Measurements from ENCODE around the gene RALGAPA1.

RALGAPA1 gene

GRCh38 chr14:35730871-35731270, 78.2 kb downstream of the RALGAPA1 start:
- Histone ChIP-seq H3K4me3 (no peak overlapping the region), H3K36me3 (peaks cover 0 to 54% (median 10%) of the 10 kb centered on the region in 11 experiments; a peak in 12 of 22 replicates), H3K4me1 (no peaks in the 10 kb centered on the region), H3K27me3 (no peaks in the 10 kb centered on the region), H3K9me3 (replicated peaks in 1 of 11) (peaks cover 0 to 15% (median 3%) of the 10 kb centered on the region in 11 experiments; a peak in 5 of 22 replicates), H3K9ac (no peak overlapping the region), H3K4me2 (no peak overlapping the region), H4K20me1 (no peaks in the 10 kb centered on the region), H3K27ac (no peak overlapping the region)
- no peak for TF ChIP-seq Cebpa-rat (IDR thresholded peaks at IDR 0.05)

GRCh38 chr14:35727764-35728163, 81.3 kb downstream of the RALGAPA1 start:
- H3K36me3 ChIP-seq: peaks cover 0 to 33% (median 5%) of the 10 kb centered on the region in 11 experiments; a peak in 5 of 22 replicates
- H3K4me2 ChIP-seq: no peak overlapping the region
- H4K20me1 ChIP-seq: no peaks in the 10 kb centered on the region
- no peaks in the 10 kb centered on the region for H3K27me3 ChIP-seq
- TF ChIP-seq Cebpa-rat (IDR thresholded peaks at IDR 0.05): no peak
- H3K4me1 ChIP-seq: no peaks in the 10 kb centered on the region
- H3K4me3 ChIP-seq: no peak overlapping the region
- no peak overlapping the region for H3K27ac ChIP-seq
- no peak overlapping the region for H3K9ac ChIP-seq
- H3K9me3 ChIP-seq (replicated peaks in 1 of 11): no peaks in the 10 kb centered on the region

GRCh38 chr14:35725930-35726329, 83.2 kb downstream of the RALGAPA1 start:
- Histone ChIP-seq H3K4me3 (no peak overlapping the region), H4K20me1 (no peaks in the 10 kb centered on the region), H3K27ac (no peak overlapping the region), H3K9ac (no peak overlapping the region), H3K27me3 (no peaks in the 10 kb centered on the region), H3K36me3 (peaks cover 0 to 37% (median 5%) of the 10 kb centered on the region in 11 experiments; a peak in 8 of 22 replicates), H3K4me1 (no peaks in the 10 kb centered on the region), H3K9me3 (replicated peaks in 1 of 11) (no peaks in the 10 kb centered on the region), H3K4me2 (no peak overlapping the region)
- TF ChIP-seq Cebpa-rat (IDR thresholded peaks at IDR 0.05): no peak

GRCh38 chr14:35715079-35715478, 94.0 kb downstream of the RALGAPA1 start:
- Histone ChIP-seq H3K9me3 (replicated peaks in 1 of 11) (no peaks in the 10 kb centered on the region), H3K27ac (no peak overlapping the region), H3K36me3 (peaks cover 0 to 41% (median 5%) of the 10 kb centered on the region in 11 experiments; a peak in 10 of 22 replicates), H4K20me1 (no peaks in the 10 kb centered on the region), H3K4me2 (no peak overlapping the region), H3K4me1 (no peaks in the 10 kb centered on the region), H3K9ac (no peak overlapping the region), H3K27me3 (no peaks in the 10 kb centered on the region), H3K4me3 (no peak overlapping the region)
- TF ChIP-seq Cebpa-rat (IDR thresholded peaks at IDR 0.05): no peak

- no peak for TF ChIP-seq Cebpa-rat (IDR thresholded peaks at IDR 0.05)
- Histone ChIP-seq H4K20me1 (no peaks in the 10 kb centered on the region), H3K4me1 (no peaks in the 10 kb centered on the region), H3K9me3 (replicated peaks in 1 of 11) (no peaks in the 10 kb centered on the region), H3K36me3 (peaks cover 0 to 35% (median 5%) of the 10 kb centered on the region in 11 experiments; a peak in 10 of 22 replicates), H3K4me3 (no peak overlapping the region), H3K4me2 (no peak overlapping the region), H3K27me3 (no peaks in the 10 kb centered on the region), H3K27ac (no peak overlapping the region), H3K9ac (no peak overlapping the region)
Measured at GRCh38 chr14:35712466-35712865, 96.6 kb downstream of the RALGAPA1 start.

- no peak overlapping the region for H3K4me2 ChIP-seq
Measured at GRCh38 chr14:35708062-35708461, 101.0 kb downstream of the RALGAPA1 start.

GRCh38 chr14:35705636-35706035, 103.5 kb downstream of the RALGAPA1 start:
- Histone ChIP-seq H3K27ac (no peak overlapping the region), H4K20me1 (no peaks in the 10 kb centered on the region)

More at GRCh38 chr14:35708062-35708461, 101.0 kb downstream of the RALGAPA1 start:
- no peaks in the 10 kb centered on the region for H3K4me1 ChIP-seq
- no peak overlapping the region for H3K9ac ChIP-seq
- H3K27ac ChIP-seq: no peak overlapping the region
- H3K27me3 ChIP-seq: no peaks in the 10 kb centered on the region
- TF ChIP-seq Cebpa-rat (IDR thresholded peaks at IDR 0.05): no peak
- H3K4me3 ChIP-seq: no peak overlapping the region
- no peaks in the 10 kb centered on the region for H3K9me3 ChIP-seq (replicated peaks in 1 of 11)
- peaks cover 0 to 17% (median 5%) of the 10 kb centered on the region in 11 experiments; a peak in 7 of 22 replicates for H3K36me3 ChIP-seq
- H4K20me1 ChIP-seq: no peaks in the 10 kb centered on the region

GRCh38 chr14:35704793-35705493, 104.2 kb downstream of the RALGAPA1 start:
- Histone ChIP-seq H3K4me1 (no peaks in the 10 kb centered on the region), H3K27me3 (no peaks in the 10 kb centered on the region), H3K4me3 (no peak overlapping the region), H3K4me2 (no peak overlapping the region), H3K36me3 (peaks cover 0 to 16% (median 5%) of the 10 kb centered on the region in 11 experiments; a peak in 5 of 22 replicates), H4K20me1 (no peaks in the 10 kb centered on the region), H3K27ac (no peak overlapping the region), H3K9ac (no peak overlapping the region), H3K9me3 (replicated peaks in 1 of 11) (no peaks in the 10 kb centered on the region)
- no peak for TF ChIP-seq Cebpa-rat (IDR thresholded peaks at IDR 0.05)

More at GRCh38 chr14:35705636-35706035, 103.5 kb downstream of the RALGAPA1 start:
- Histone ChIP-seq H3K4me3 (no peak overlapping the region), H3K4me1 (no peaks in the 10 kb centered on the region), H3K4me2 (no peak overlapping the region), H3K9me3 (replicated peaks in 1 of 11) (no peaks in the 10 kb centered on the region), H3K36me3 (peaks cover 0 to 16% (median 5%) of the 10 kb centered on the region in 11 experiments; a peak in 5 of 22 replicates), H3K27me3 (no peaks in the 10 kb centered on the region), H3K9ac (no peak overlapping the region)
- TF ChIP-seq Cebpa-rat (IDR thresholded peaks at IDR 0.05): no peak

GRCh38 chr14:35701531-35701930, 107.6 kb downstream of the RALGAPA1 start:
- no peaks in the 10 kb centered on the region for H3K9me3 ChIP-seq (replicated peaks in 1 of 11)
- H3K9ac ChIP-seq: no peak overlapping the region
- no peak overlapping the region for H3K4me3 ChIP-seq
- H3K27me3 ChIP-seq: no peaks in the 10 kb centered on the region
- peaks cover 0 to 10% (median under 1%) of the 10 kb centered on the region in 10 experiments; a peak in 4 of 20 replicates for H3K4me1 ChIP-seq
- H3K36me3 ChIP-seq: peaks cover 0 to 5% (median 0%) of the 10 kb centered on the region in 11 experiments; a peak in 3 of 22 replicates
- H3K27ac ChIP-seq: no peak overlapping the region
- no peaks in the 10 kb centered on the region for H4K20me1 ChIP-seq
- no peak for TF ChIP-seq Cebpa-rat (IDR thresholded peaks at IDR 0.05)
- no peak overlapping the region for H3K4me2 ChIP-seq
